ENCODE measurements around the gene SUCO. TPM values are rescaled to one million over a fixed set of nuclear protein-coding genes. Genes with fewer than 3 reads are reported as not detected.

SUCO gene
- total RNA-seq, 2 experiments from 2014 or later, result 22.9 to 42.3 TPM

- TF ChIP-seq CTCF (conservative IDR thresholded peaks at IDR 0.05; ENCODE audit: low read length), result no peak
- TF ChIP-seq EZH2phosphoT487 (IDR thresholded peaks at IDR 0.05; ENCODE audit: borderline replicate concordance, low read depth, low read length), result no peak
- no peaks in the 10 kb centered on the region for H3K36me3 ChIP-seq (ENCODE audit: insufficient read depth, low read length)
- H4K20me1 ChIP-seq (ENCODE audit: insufficient read depth, low read length), result no peaks in the 10 kb centered on the region
- no peak overlapping the region for H3K27ac ChIP-seq (ENCODE audit: low read depth, low read length, poor library complexity, severe bottlenecking)
- H3K4me2 ChIP-seq (ENCODE audit: low read length), result no peak overlapping the region
- CTCF ChIA-PET (ENCODE audit: unreplicated experiment), result no interaction called here
- POLR2A ChIA-PET, result interaction anchor here (0.9 kb wide), 1 partner anchor 10 kb away, joined by 3 read pairs; no protein-coding TSS in a partner anchor
- intact Hi-C loops (cut with micrococcal nuclease; ENCODE audit: unreplicated experiment), result no loop called here
- no peak overlapping the region for H2AFZ ChIP-seq (ENCODE audit: low read length)
- peaks cover 2% of the 10 kb centered on the region for H3K4me1 ChIP-seq (ENCODE audit: insufficient read depth, low read length, poor library complexity, severe bottlenecking)
- BruUV-seq (replicated peaks), result no TSS peak
- no peak overlapping the region for H3K4me3 ChIP-seq (ENCODE audit: low read depth, low read length, poor library complexity, severe bottlenecking)
- no peak for DNase-seq (ENCODE audit: low spot score)
- H3K9me2 ChIP-seq (ENCODE audit: insufficient read depth, low read length), result no peaks in the 10 kb centered on the region
- no peaks in the 10 kb centered on the region for H3K79me2 ChIP-seq (ENCODE audit: insufficient read depth, low read depth, low read length)
- 0 out of 2 replicates have a peak, but pooled peaks cover 5% of the 10 kb centered on the region for H3K9me3 ChIP-seq (ENCODE audit: low read length)
Observed at GRCh38 chr1:172622541-172622940, 89.6 kb downstream of the SUCO start.

- Histone ChIP-seq H3K9me2 (ENCODE audit: insufficient read depth, low read length) (no peaks in the 10 kb centered on the region), H3K4me2 (ENCODE audit: low read length) (no peak overlapping the region), H3K27ac (ENCODE audit: low read depth, low read length, poor library complexity, severe bottlenecking) (no peak overlapping the region), H3K79me2 (ENCODE audit: insufficient read depth, low read depth, low read length) (no peaks in the 10 kb centered on the region), H3K36me3 (ENCODE audit: insufficient read depth, low read length) (no peaks in the 10 kb centered on the region), H3K4me1 (ENCODE audit: insufficient read depth, low read length, poor library complexity, severe bottlenecking) (peaks cover 9% of the 10 kb centered on the region), H4K20me1 (ENCODE audit: insufficient read depth, low read length) (no peaks in the 10 kb centered on the region), H3K9me3 (ENCODE audit: low read length) (0 out of 2 replicates have a peak, but pooled peaks cover 5% of the 10 kb centered on the region), H2AFZ (ENCODE audit: low read length) (no peak overlapping the region), H3K4me3 (ENCODE audit: low read depth, low read length, poor library complexity, severe bottlenecking) (no peak overlapping the region)
- ChIA-PET POLR2A (no interaction called here), CTCF (ENCODE audit: unreplicated experiment) (no interaction called here)
- BruUV-seq (replicated peaks), result no TSS peak
- no peak for DNase-seq (ENCODE audit: low spot score)
- no peak for TF ChIP-seq EZH2phosphoT487 (IDR thresholded peaks at IDR 0.05; ENCODE audit: borderline replicate concordance, low read depth, low read length)
- TF ChIP-seq CTCF (conservative IDR thresholded peaks at IDR 0.05; ENCODE audit: low read length), result no peak
- intact Hi-C loops (cut with micrococcal nuclease; ENCODE audit: unreplicated experiment), result no loop called here
Observed at GRCh38 chr1:172623748-172624147, 90.8 kb downstream of the SUCO start.

- Histone ChIP-seq H3K9me2 (ENCODE audit: insufficient read depth, low read length) (no peaks in the 10 kb centered on the region), H3K9me3 (ENCODE audit: low read length) (no peaks in the 10 kb centered on the region), H3K4me3 (ENCODE audit: low read depth, low read length, poor library complexity, severe bottlenecking) (no peak overlapping the region), H4K20me1 (ENCODE audit: insufficient read depth, low read length) (no peaks in the 10 kb centered on the region), H3K4me1 (ENCODE audit: insufficient read depth, low read length, poor library complexity, severe bottlenecking) (peaks cover 9% of the 10 kb centered on the region), H3K79me2 (ENCODE audit: insufficient read depth, low read depth, low read length) (no peaks in the 10 kb centered on the region), H3K4me2 (ENCODE audit: low read length) (no peak overlapping the region), H3K36me3 (ENCODE audit: insufficient read depth, low read length) (no peaks in the 10 kb centered on the region), H2AFZ (ENCODE audit: low read length) (no peak overlapping the region), H3K27ac (ENCODE audit: low read depth, low read length, poor library complexity, severe bottlenecking) (no peak overlapping the region)
- DNase-seq (ENCODE audit: low spot score), result no peak
- CTCF ChIA-PET (ENCODE audit: unreplicated experiment), result no interaction called here
- intact Hi-C loops (cut with micrococcal nuclease; ENCODE audit: unreplicated experiment), result no loop called here
- POLR2A ChIA-PET, result no interaction called here
- BruUV-seq (replicated peaks), result no TSS peak
- no peak for TF ChIP-seq CTCF (conservative IDR thresholded peaks at IDR 0.05; ENCODE audit: low read length)
- TF ChIP-seq EZH2phosphoT487 (IDR thresholded peaks at IDR 0.05; ENCODE audit: borderline replicate concordance, low read depth, low read length), result no peak
Observed at GRCh38 chr1:172626845-172627244, 93.9 kb downstream of the SUCO start.

Measured in OCI-LY7 (cell line).